NCI-H345 treated with DMSO at 0.1 percent for 48 hours (cell line): Measurements from ENCODE around the gene RPS27A.
"Not testable (repeated sequence)": the region's sequence is repeated elsewhere in the genome, so short reads cannot be mapped to it uniquely, and the experiment has no call there.

Experiments
- DNase-seq: peaks from one replicate; lab custom pipeline; 2025; ENCODE audit not compliant: unreplicated experiment; lab: John Stamatoyannopoulos, UW

The RPS27A gene

GRCh38 chr2:55232084-55232862 is at the start of gene RPS27A, which contains the start of gene CLHC1:
TSS of gene RPS27A (plus strand) at chr2:55232688. CDS start at chr2:55232825, 137 bp downstream.
TSS of gene CLHC1 (minus strand) at chr2:55232293. CDS start at chr2:55222411, 9,882 bp downstream.
- peak; percentile 98 for DNase-seq

GRCh38 chr2:55186837-55187236 is 45.7 kb upstream of the RPS27A start:
- not testable (repeated sequence) for DNase-seq

- not testable (repeated sequence) for DNase-seq
These were observed 40.6 kb upstream of the RPS27A start for GRCh38 chr2:55191888-55192287.

- DNase-seq: no peak
These were observed 36.0 kb upstream of the RPS27A start for GRCh38 chr2:55196526-55196925.

- no peak for DNase-seq
These were observed 32.1 kb upstream of the RPS27A start for GRCh38 chr2:55200416-55200815.

- no peak for DNase-seq
These were observed 28.0 kb upstream of the RPS27A start for GRCh38 chr2:55204536-55204935.

GRCh38 chr2:55204950-55205349 is 27.5 kb upstream of the RPS27A start:
- DNase-seq: no peak

GRCh38 chr2:55213822-55214221 is 18.7 kb upstream of the RPS27A start:
- no peak for DNase-seq

GRCh38 chr2:55223958-55224760 is 8.3 kb upstream of the RPS27A start:
- DNase-seq: no peak

GRCh38 chr2:55224761-55225261 is 7.7 kb upstream of the RPS27A start:
- no peak for DNase-seq

GRCh38 chr2:55225481-55226020 is 6.9 kb upstream of the RPS27A start:
- no peak for DNase-seq

GRCh38 chr2:55227437-55228225 is 4.9 kb upstream of the RPS27A start:
- DNase-seq: not testable (repeated sequence)

- no peak for DNase-seq
These were observed 4.3 kb upstream of the RPS27A start for GRCh38 chr2:55228226-55228563.

- no peak for DNase-seq
These were observed 3.3 kb upstream of the RPS27A start for GRCh38 chr2:55229221-55229620.

- DNase-seq: no peak
These were observed 1.9 kb upstream of the RPS27A start for GRCh38 chr2:55230551-55230950.

- peak; percentile 29 for DNase-seq
These were observed 873 bp upstream of the RPS27A start for GRCh38 chr2:55231546-55232083.

- DNase-seq: no peak
These were observed 572 bp downstream of the RPS27A start for GRCh38 chr2:55232863-55233657.

- no peak for DNase-seq
These were observed 1.1 kb downstream of the RPS27A start for GRCh38 chr2:55233658-55233940.

- no peak for DNase-seq
These were observed 3.4 kb downstream of the RPS27A start for GRCh38 chr2:55235724-55236538.
